ENCODE results near the gene MAML2. TPM values are rescaled to one million over a fixed set of nuclear protein-coding genes. Genes with fewer than 3 reads are reported as not detected.

Gene MAML2
- total and polyA plus RNA-seq, 10 donors: 2.7 to 43.4 (median 27.2) TPM

DNA sequence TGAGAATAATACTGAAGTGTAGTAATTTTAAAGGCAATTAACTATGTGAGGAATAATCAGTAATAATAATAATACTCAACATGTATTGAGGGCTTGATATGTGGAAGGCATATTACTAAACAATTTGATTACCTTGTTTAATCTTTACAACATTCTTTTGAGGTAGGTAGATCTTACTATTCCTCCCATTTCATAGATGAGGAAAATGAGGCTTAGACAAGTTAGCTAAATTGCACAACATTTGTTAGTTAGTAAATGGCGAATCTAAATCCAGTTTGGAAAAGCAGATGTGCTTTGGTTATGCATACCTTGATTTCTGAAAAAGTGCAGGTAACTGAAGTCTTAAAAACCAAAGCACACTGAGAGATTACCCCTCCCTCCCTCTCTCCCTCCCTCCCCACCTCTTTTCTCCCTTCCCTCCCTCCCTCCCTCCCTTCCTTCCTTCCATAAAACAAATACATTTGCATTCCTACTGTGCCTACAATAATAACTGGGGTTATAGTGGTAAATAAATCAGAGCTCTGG lies 326.0 kb downstream of the MAML2 start:
- Histone ChIP-seq H3K4me3 (no peak overlapping the region), H3K27me3 (replicated peaks in 1 of 7) (no peaks in the 10 kb centered on the region), H3K36me3 (no peaks in the 10 kb centered on the region), H3K27ac (no peak overlapping the region), H3K4me1 (peaks cover 17 to 55% (median 31%) of the 10 kb centered on the region in 6 donors), H3K9me3 (no peaks in the 10 kb centered on the region)
- intact Hi-C loops (cut with DNase I; ENCODE audit: low total_unique reads): no loop called here
- DNase-seq: no peak
- 93 to 100% (median 96%) methylated on average over 1 of the region's 1 CpG for WGBS, 5 donors
- no peak for TF ChIP-seq POLR2AphosphoS5 (IDR thresholded peaks at IDR 0.05)
- no peak for TF ChIP-seq CTCF (IDR thresholded peaks at IDR 0.05 in 8 of 11, conservative IDR thresholded peaks at IDR 0.05 in 3 of 11)
- no peak for TF ChIP-seq POLR2A (IDR thresholded peaks at IDR 0.05)

DNA sequence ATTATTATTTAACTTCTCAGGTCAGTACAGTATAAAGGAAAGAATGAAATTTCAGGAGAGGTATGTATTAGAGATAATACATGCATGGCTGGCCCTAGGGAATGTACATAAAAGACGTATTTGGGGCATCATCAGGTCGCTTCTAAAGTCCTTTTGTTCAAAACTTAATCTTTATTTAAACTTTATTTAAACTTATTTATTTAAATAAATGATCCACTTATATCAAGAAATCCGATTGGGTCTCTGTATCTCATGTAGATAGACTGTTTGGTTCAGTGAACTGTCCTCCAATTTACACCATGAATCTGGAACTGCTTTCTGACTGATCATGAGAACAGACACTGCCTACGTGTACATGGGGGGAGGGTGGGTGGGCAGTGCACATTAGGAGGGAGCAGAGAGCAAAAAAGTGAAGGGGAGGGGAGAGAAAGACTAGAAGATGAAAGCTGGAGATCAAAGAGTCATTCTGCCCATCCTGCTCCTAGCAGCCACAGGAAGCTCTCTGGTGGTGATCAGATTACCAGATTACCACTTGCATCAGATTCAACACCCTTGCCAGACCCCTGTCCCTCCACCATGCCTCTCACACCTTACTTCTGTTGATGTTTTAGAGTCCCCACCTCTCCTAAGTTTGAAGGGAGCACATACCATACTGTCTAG lies 327.0 kb downstream of the MAML2 start:
- Histone ChIP-seq H3K36me3 (no peaks in the 10 kb centered on the region), H3K4me1 (peaks cover 22 to 65% (median 38%) of the 10 kb centered on the region in 6 donors), H3K4me3 (no peak overlapping the region), H3K27ac (peak overlapping the region in 1 of 8 donors; percentile 45), H3K9me3 (no peaks in the 10 kb centered on the region), H3K27me3 (replicated peaks in 1 of 7) (no peaks in the 10 kb centered on the region)
- TF ChIP-seq POLR2A (IDR thresholded peaks at IDR 0.05): no peak
- no peak for TF ChIP-seq CTCF (IDR thresholded peaks at IDR 0.05 in 8 of 11, conservative IDR thresholded peaks at IDR 0.05 in 3 of 11)
- no peak for TF ChIP-seq POLR2AphosphoS5 (IDR thresholded peaks at IDR 0.05)
- DNase-seq: no peak
- intact Hi-C loops (cut with DNase I; ENCODE audit: low total_unique reads): no loop called here
- WGBS, 5 donors: 71 to 82% (median 75%) methylated on average over 4 of the region's 4 CpGs

GRCh38 chr11:96014217-96014616 lies 328.8 kb downstream of the MAML2 start:
- H3K4me3 ChIP-seq: no peak overlapping the region
- WGBS, 5 donors: 21 to 48% (median 36%) methylated on average over 3 of the region's 3 CpGs
- no peaks in the 10 kb centered on the region for H3K27me3 ChIP-seq (replicated peaks in 1 of 7)
- intact Hi-C loops (cut with DNase I; ENCODE audit: low total_unique reads): no loop called here
- no peaks in the 10 kb centered on the region for H3K9me3 ChIP-seq
- peaks cover 22 to 67% (median 38%) of the 10 kb centered on the region in 6 donors for H3K4me1 ChIP-seq
- no peaks in the 10 kb centered on the region for H3K36me3 ChIP-seq
- peak overlapping the region in 5 of 8 donors; percentile 13 to 44 (median 30) for H3K27ac ChIP-seq
- no peak for DNase-seq
- TF ChIP-seq POLR2A (IDR thresholded peaks at IDR 0.05) (no peak), CTCF (IDR thresholded peaks at IDR 0.05 in 8 of 11, conservative IDR thresholded peaks at IDR 0.05 in 3 of 11) (no peak), POLR2AphosphoS5 (IDR thresholded peaks at IDR 0.05) (no peak)

GRCh38 chr11:96013461-96014213 lies 329.4 kb downstream of the MAML2 start:
- H3K4me3 ChIP-seq: no peak overlapping the region
- DNase-seq: peak; percentile 75
- TF ChIP-seq POLR2A (IDR thresholded peaks at IDR 0.05): no peak
- TF ChIP-seq POLR2AphosphoS5 (IDR thresholded peaks at IDR 0.05): peak in 1 of 3 donors; percentile 55
- intact Hi-C loops (cut with DNase I; ENCODE audit: low total_unique reads): no loop called here
- 59 to 73% (median 67%) methylated on average over 16 to 17 of the region's 17 CpGs for WGBS, 5 donors
- no peaks in the 10 kb centered on the region for H3K27me3 ChIP-seq (replicated peaks in 1 of 7)
- H3K36me3 ChIP-seq: no peaks in the 10 kb centered on the region
- peak overlapping the region in 5 of 8 donors; percentile 27 to 53 (median 42) for H3K27ac ChIP-seq
- H3K9me3 ChIP-seq: no peaks in the 10 kb centered on the region
- peaks cover 22 to 67% (median 38%) of the 10 kb centered on the region in 6 donors for H3K4me1 ChIP-seq

Data from spleen (tissue), 11 donors.